DND-41 (cell line): Measurements from ENCODE around the gene TLR4.

ENCODE experiments used
- ATAC-seq: fragments of 200-7000 bp; cut with Tn5 transposase; 3 replicates; pipeline ENCODE4 v1.9.1; 2021; ENCODE audit warnings: low read depth; ENCODE audit not compliant: insufficient read depth
- DNase-seq: peaks from one replicate; pipeline ENCODE4 v3.0.0-alpha.2; 2020
- H2AFZ ChIP-seq: 2 replicates; pipeline ENCODE4 v1.6.0; 2012; ENCODE audit warnings: low read depth, low read length
- H3K27ac ChIP-seq: 2 replicates; pipeline ENCODE4 v1.5.1; 2012; ENCODE audit warnings: low read length, inconsistent platforms
- H3K27me3 ChIP-seq: fragments of 200-600 bp; sonication (generic); 2 replicates; pipeline ENCODE4 v1.6.0; 2012; ENCODE audit warnings: low read length, mild to moderate bottlenecking, inconsistent platforms; ENCODE audit not compliant: insufficient read depth, poor library complexity
- H3K36me3 ChIP-seq: 2 replicates; pipeline ENCODE4 v1.5.1; 2012; ENCODE audit warnings: low read length, inconsistent platforms; ENCODE audit not compliant: insufficient read depth
- H3K4me1 ChIP-seq: 2 replicates; pipeline ENCODE4 v1.5.1; 2012; ENCODE audit warnings: mild to moderate bottlenecking, low read length; ENCODE audit not compliant: insufficient read depth
- H3K4me2 ChIP-seq: 2 replicates; pipeline ENCODE4 v1.6.0; 2012; ENCODE audit warnings: mild to moderate bottlenecking, moderate library complexity, low read length, inconsistent platforms; ENCODE audit not compliant: insufficient read depth
- H3K4me3 ChIP-seq, 2 experiments: fragments of 200-600 bp in 1 of 2; shearing (Covaris generic) in 1 of 2; 2 replicates each; pipeline ENCODE4 v1.5.1; 2012 to 2016; ENCODE audit warnings: inconsistent platforms in 2 of 2, low read length in 2 of 2, mild to moderate bottlenecking in 2 of 2, low read depth in 1 of 2, moderate library complexity in 1 of 2
- H3K79me2 ChIP-seq: 2 replicates; pipeline ENCODE4 v1.6.0; 2012; ENCODE audit warnings: low read length, inconsistent platforms; ENCODE audit not compliant: insufficient read depth
- H3K9ac ChIP-seq: 2 replicates; pipeline ENCODE4 v1.6.0; 2012; ENCODE audit warnings: low read depth, mild to moderate bottlenecking, inconsistent platforms, low read length, moderate library complexity
- H3K9me3 ChIP-seq: 2 replicates; pipeline ENCODE4 v1.5.1; 2012; ENCODE audit warnings: low read length, moderate library complexity, mild to moderate bottlenecking, inconsistent platforms; ENCODE audit not compliant: insufficient read depth, severe bottlenecking
- H4K20me1 ChIP-seq: 2 replicates; pipeline ENCODE4 v1.6.0; 2012; ENCODE audit warnings: low read length; ENCODE audit not compliant: insufficient read depth
- CTCF ChIP-seq: IDR thresholded peaks from 2 replicates; pipeline ENCODE4 v1.5.1; 2012; ENCODE audit warnings: borderline replicate concordance, low read length, moderate library complexity, mild to moderate bottlenecking; ENCODE audit not compliant: poor library complexity, severe bottlenecking; ENCODE audit errors: extremely low read depth
- EZH2 ChIP-seq: IDR thresholded peaks from 3 replicates; pipeline ENCODE4 v1.6.1; 2012; ENCODE audit warnings: borderline replicate concordance, low read depth, mild to moderate bottlenecking, moderate library complexity, low read length, inconsistent platforms; ENCODE audit not compliant: severe bottlenecking

The TLR4 gene

GRCh38 chr9:117664419-117664818 lies 39.8 kb upstream of the TLR4 start:
- Histone ChIP-seq H3K27me3 (no peaks in the 10 kb centered on the region), H3K9me3 (no peaks in the 10 kb centered on the region), H3K79me2 (no peaks in the 10 kb centered on the region), H3K4me2 (no peak overlapping the region), H3K4me1 (no peaks in the 10 kb centered on the region), H3K9ac (no peak overlapping the region), H3K36me3 (no peaks in the 10 kb centered on the region), H3K27ac (no peak overlapping the region), H2AFZ (no peak overlapping the region), H3K4me3 (no peak overlapping the region), H4K20me1 (no peaks in the 10 kb centered on the region)
- TF ChIP-seq EZH2 (no peak), CTCF (no peak)
- no peak for DNase-seq
- ATAC-seq, result no peak

GRCh38 chr9:117665601-117666385 lies 38.4 kb upstream of the TLR4 start:
- H3K4me2 ChIP-seq, result no peak overlapping the region
- H2AFZ ChIP-seq, result no peak overlapping the region
- ATAC-seq, result no peak
- no peaks in the 10 kb centered on the region for H3K4me1 ChIP-seq
- no peaks in the 10 kb centered on the region for H3K36me3 ChIP-seq
- TF ChIP-seq EZH2 (no peak), CTCF (no peak)
- no peaks in the 10 kb centered on the region for H3K27me3 ChIP-seq
- H3K27ac ChIP-seq, result no peak overlapping the region
- no peaks in the 10 kb centered on the region for H3K9me3 ChIP-seq
- H3K79me2 ChIP-seq, result no peaks in the 10 kb centered on the region
- H3K9ac ChIP-seq, result no peak overlapping the region
- H3K4me3 ChIP-seq, result no peak overlapping the region
- no peaks in the 10 kb centered on the region for H4K20me1 ChIP-seq
- no peak for DNase-seq

GRCh38 chr9:117671468-117671867 lies 32.7 kb upstream of the TLR4 start:
- no peak overlapping the region for H3K4me2 ChIP-seq
- no peaks in the 10 kb centered on the region for H3K36me3 ChIP-seq
- DNase-seq (no peak), ATAC-seq (no peak)
- no peaks in the 10 kb centered on the region for H3K27me3 ChIP-seq
- no peaks in the 10 kb centered on the region for H3K4me1 ChIP-seq
- H2AFZ ChIP-seq, result no peak overlapping the region
- H4K20me1 ChIP-seq, result no peaks in the 10 kb centered on the region
- no peak overlapping the region for H3K9ac ChIP-seq
- H3K27ac ChIP-seq, result no peak overlapping the region
- no peak overlapping the region for H3K4me3 ChIP-seq
- TF ChIP-seq EZH2, result no peak
- no peak for TF ChIP-seq CTCF
- H3K9me3 ChIP-seq, result no peaks in the 10 kb centered on the region
- no peaks in the 10 kb centered on the region for H3K79me2 ChIP-seq
